GM12878 (cell line): Measurements from ENCODE around the gene CCDC9. TPM values are rescaled to one million over a fixed set of nuclear protein-coding genes. Genes with fewer than 3 reads are reported as not detected.
A peak's percentile ranks its signal among the peaks of the same experiment; 100 is the strongest.

ENCODE experiments used
- ATAC-seq: fragments of 200-7000 bp; cut with Tn5 transposase; 3 replicates; pipeline ENCODE4 v1.9.1; 2020; ENCODE audit warnings: mild to moderate bottlenecking, moderate library complexity
- BruUV-seq: library from RNA; stranded (reverse); fragments of 400-500 nt; replicated peaks from 2 replicates; lab custom pipeline; 2021; lab: Mats Ljungman, UMichigan
- CTCF ChIA-PET: fragments of 300-600 bp; sonication (Branson Sonifier 250); formaldehyde crosslinking; extraction: SDS; loops from one replicate; lab custom pipeline; 2021; ENCODE audit warnings: inconsistent platforms; lab: Yijun Ruan, JAX
- POLR2A ChIA-PET: fragments of 350-600 bp; formaldehyde crosslinking; extraction: SDS; loops from one replicate; lab custom pipeline; 2021; ENCODE audit warnings: inconsistent platforms; lab: Charles Lee
- RAD21 ChIA-PET: fragments of 300-600 bp; sonication (Branson Sonifier 250); formaldehyde crosslinking; loops from one replicate; lab custom pipeline; 2023; ENCODE audit warnings: antibody characterized with exemption; ENCODE audit not compliant: unreplicated experiment; lab: Charles Lee
- SMC1A ChIA-PET: fragments of 300-600 bp; sonication (Branson Sonifier 250); formaldehyde crosslinking; loops from one replicate; lab custom pipeline; 2023; ENCODE audit not compliant: unreplicated experiment, uncharacterized antibody; lab: Charles Lee
- DNase-seq: peaks from one replicate; pipeline ENCODE4 v3.0.0-alpha.2; 2011; ENCODE audit warnings: low read depth, low spot score
- FAIRE-seq: peaks from 3 replicates; lab custom pipeline; 2011; peaks lifted over from hg19 to GRCh38; lab: Jason Lieb, UNC
- H2AFZ ChIP-seq: 2 replicates; pipeline ENCODE4 v1.6.0; 2011; ENCODE audit warnings: low read depth, low read length, control low read depth; ENCODE audit not compliant: control insufficient read depth
- H3K27ac ChIP-seq: 2 replicates; pipeline ENCODE4 v1.5.1; 2011; ENCODE audit warnings: control low read depth; ENCODE audit not compliant: control insufficient read depth, insufficient read depth
- H3K27me3 ChIP-seq, 2 experiments: replicated peaks in 1 of 2; 2 replicates each; pipeline versions ENCODE4 v1.6.0 to v1.6.1; 2011; ENCODE audit warnings: low read length in 1 of 2; ENCODE audit not compliant: control insufficient read depth in 2 of 2, insufficient read depth in 2 of 2
- H3K36me3 ChIP-seq, 2 experiments: 2 replicates each; pipeline ENCODE4 v1.5.1; 2011; ENCODE audit warnings: low read length in 1 of 2; ENCODE audit not compliant: control insufficient read depth in 2 of 2, insufficient read depth in 2 of 2
- H3K4me1 ChIP-seq: 2 replicates; pipeline ENCODE4 v1.6.1; 2011; ENCODE audit warnings: mild to moderate bottlenecking, low read length, moderate library complexity, mixed read lengths; ENCODE audit not compliant: control insufficient read depth, insufficient read depth
- H3K4me2 ChIP-seq: 2 replicates; pipeline ENCODE4 v1.6.0; 2011; ENCODE audit warnings: control low read depth; ENCODE audit not compliant: control insufficient read depth, insufficient read depth
- H3K4me3 ChIP-seq: fragments of 200-600 bp; sonication (generic); 2 replicates; pipeline ENCODE4 v1.5.1; 2016
- H3K79me2 ChIP-seq: 2 replicates; pipeline ENCODE4 v1.6.0; 2011; ENCODE audit warnings: low read length; ENCODE audit not compliant: control insufficient read depth, insufficient read depth
- H3K9ac ChIP-seq: 2 replicates; pipeline ENCODE4 v1.8.0; 2011; ENCODE audit warnings: low read length, control low read depth, mixed read lengths; ENCODE audit not compliant: control insufficient read depth, insufficient read depth
- H3K9me3 ChIP-seq: replicated peaks from 3 replicates; pipeline ENCODE4 v1.5.1; 2011; ENCODE audit warnings: mild to moderate bottlenecking, low read length; ENCODE audit not compliant: control insufficient read depth, insufficient read depth
- H4K20me1 ChIP-seq: 2 replicates; pipeline ENCODE4 v1.6.0; 2011; ENCODE audit not compliant: control insufficient read depth, insufficient read depth
- BRCA1 ChIP-seq: IDR thresholded peaks from 2 replicates; pipeline ENCODE4 v1.6.1; 2011; ENCODE audit warnings: low read depth, low read length, improper control_type of control experiment
- DPF2 ChIP-seq: fragments of 450-650 bp; IDR thresholded peaks from 2 replicates; pipeline ENCODE4 v1.6.1; 2017; ENCODE audit warnings: mild to moderate bottlenecking
- EED ChIP-seq: sonication (generic); IDR thresholded peaks from 2 replicates; pipeline ENCODE4 v1.6.1; 2016; ENCODE audit warnings: antibody characterized with exemption, low read depth
- PML ChIP-seq: IDR thresholded peaks from 2 replicates; pipeline ENCODE4 v1.6.1; 2012; ENCODE audit warnings: low read length, inconsistent platforms
- POLR2A ChIP-seq: IDR thresholded peaks from 2 replicates; pipeline ENCODE4 v1.6.1; 2011; ENCODE audit warnings: low read depth, mild to moderate bottlenecking, low read length
- RAD51 ChIP-seq: fragments of 450-650 bp; IDR thresholded peaks from 2 replicates; pipeline ENCODE4 v1.6.1; 2016; ENCODE audit warnings: moderate library complexity, mild to moderate bottlenecking, inconsistent platforms
- RB1 ChIP-seq: fragments of 450-650 bp; formaldehyde crosslinking; IDR thresholded peaks from 2 replicates; pipeline ENCODE4 v1.6.1; 2017; ENCODE audit warnings: mild to moderate bottlenecking, borderline replicate concordance
- RELB ChIP-seq: fragments of 450-650 bp; IDR thresholded peaks from 2 replicates; pipeline ENCODE4 v1.6.1; 2017; ENCODE audit warnings: low read depth, mild to moderate bottlenecking, moderate library complexity
- SMARCA5 ChIP-seq: fragments of 450-650 bp; IDR thresholded peaks from 2 replicates; pipeline ENCODE4 v1.6.1; 2017; ENCODE audit warnings: mild to moderate bottlenecking
- SPI1 ChIP-seq: IDR thresholded peaks from 2 replicates; pipeline ENCODE4 v1.6.1; 2011; ENCODE audit warnings: low read depth, mild to moderate bottlenecking, low read length, moderate library complexity, borderline replicate concordance; ENCODE audit not compliant: insufficient read depth
- STAT1 ChIP-seq: fragments of 450-650 bp; conservative IDR thresholded peaks from 2 replicates; pipeline ENCODE4 v1.6.1; 2014; ENCODE audit warnings: antibody characterized with exemption, mild to moderate bottlenecking
- TAF1 ChIP-seq: IDR thresholded peaks from 2 replicates; pipeline ENCODE4 v1.6.1; 2011; ENCODE audit warnings: mild to moderate bottlenecking, low read depth, low read length, borderline replicate concordance
- ZNF384 ChIP-seq: IDR thresholded peaks from 2 replicates; pipeline ENCODE4 v1.6.1; 2012; ENCODE audit warnings: low read depth, mild to moderate bottlenecking, low read length, improper control_type of control experiment, borderline replicate concordance
- WGBS: methylation state at CpG from one replicate; pipeline ENCODE4 v1.1.6; 2016; ENCODE audit warnings: low lambda C conversion rate; ENCODE audit not compliant: insufficient replicate concordance, insufficient coverage; ENCODE audit errors: missing lambda C conversion rate; 5-methylcytosine and 5-hydroxymethylcytosine counted together
- in situ Hi-C: fragments of 300-500 bp; cut with MboI; formaldehyde crosslinking; loops from 9 replicates; pipeline ENCODE4 v1.14.3; 2018; ENCODE audit warnings: mixed read lengths
- intact Hi-C: fragments of 100-400 bp; cut with micrococcal nuclease; formaldehyde crosslinking; loops from one replicate; pipeline ENCODE4 v1.14.2; 2022; ENCODE audit not compliant: unreplicated experiment
- polyA plus RNA-seq, 11 experiments: library from polyadenylated mRNA; depleted of rRNA in 4 of 11; unstranded in 6 of 11; stranded (reverse) in 5 of 11; fragments of >200 nt; fragmentation: Nextera tagmentation in 4 of 11; fragmentation: Illumina TruSeq in 1 of 11; extraction: Ambion mirVana in 4 of 11; extraction: Trizol in 1 of 11; gene quantifications; 1 replicate in 1 of 11; 2 replicates in 10 of 11; pipeline versions ENCODE4 v1.2.1 to v1.2.3, GENCODE V29; 2011 to 2016; ENCODE audit warnings: inconsistent platforms in 2 of 11, missing spikeins in 2 of 11, low read depth in 1 of 11
- total RNA-seq, 4 experiments: library from RNA; depleted of rRNA in 3 of 4; stranded (reverse); fragments of >200 nt in 3 of 4; fragmentation: Illumina TruSeq in 1 of 4; extraction: Trizol in 1 of 4; gene quantifications; 2 replicates each; pipeline versions ENCODE4 v1.2.1 to v1.2.3, GENCODE V29; 2013 to 2021
- TF ChIP-seq, protein P1 (sequence below), 3 experiments: IDR thresholded peaks in 2 of 3; conservative IDR thresholded peaks in 1 of 3; 2 replicates each; pipeline ENCODE4 v1.5.1; 2011; ENCODE audit warnings: low read depth in 3 of 3, low read length in 3 of 3, mild to moderate bottlenecking in 3 of 3, control low read depth in 2 of 3, moderate library complexity in 2 of 3, inconsistent platforms in 1 of 3, mixed read lengths in 1 of 3; ENCODE audit not compliant: control insufficient read depth in 2 of 3, insufficient read depth in 1 of 3; ENCODE audit errors: extremely low read depth in 1 of 3
- TF ChIP-seq, protein P2 (sequence below): IDR thresholded peaks from 2 replicates; pipeline ENCODE4 v1.6.1; 2011; ENCODE audit warnings: borderline replicate concordance, low read depth, mild to moderate bottlenecking, moderate library complexity, mixed read lengths, low read length; ENCODE audit not compliant: insufficient read depth; ENCODE audit errors: extremely low read length
- TF ChIP-seq, protein P3 (sequence below): fragments of 150-350 bp; IDR thresholded peaks from 2 replicates; pipeline ENCODE4 v1.6.1; 2014; ENCODE audit warnings: mild to moderate bottlenecking, low read depth, low read length

The CCDC9 gene
- total and polyA plus RNA-seq, 10 of the 15 experiments (the other 5 are each of a cell fraction or from before 2014, with no cell fraction given): 0.18 to 17.5 (median 7.1) TPM; not detected in 1

- TF ChIP-seq RAD51 (peak; percentile 18; the same call in 1 of the 2 replicates), ZNF384 (0 out of 2 replicates have a peak, but pooled peaks have one; percentile 2), RB1 (peak; percentile 51; the same call in 1 of the 2 replicates)
- TF ChIP-seq, protein P1, sequence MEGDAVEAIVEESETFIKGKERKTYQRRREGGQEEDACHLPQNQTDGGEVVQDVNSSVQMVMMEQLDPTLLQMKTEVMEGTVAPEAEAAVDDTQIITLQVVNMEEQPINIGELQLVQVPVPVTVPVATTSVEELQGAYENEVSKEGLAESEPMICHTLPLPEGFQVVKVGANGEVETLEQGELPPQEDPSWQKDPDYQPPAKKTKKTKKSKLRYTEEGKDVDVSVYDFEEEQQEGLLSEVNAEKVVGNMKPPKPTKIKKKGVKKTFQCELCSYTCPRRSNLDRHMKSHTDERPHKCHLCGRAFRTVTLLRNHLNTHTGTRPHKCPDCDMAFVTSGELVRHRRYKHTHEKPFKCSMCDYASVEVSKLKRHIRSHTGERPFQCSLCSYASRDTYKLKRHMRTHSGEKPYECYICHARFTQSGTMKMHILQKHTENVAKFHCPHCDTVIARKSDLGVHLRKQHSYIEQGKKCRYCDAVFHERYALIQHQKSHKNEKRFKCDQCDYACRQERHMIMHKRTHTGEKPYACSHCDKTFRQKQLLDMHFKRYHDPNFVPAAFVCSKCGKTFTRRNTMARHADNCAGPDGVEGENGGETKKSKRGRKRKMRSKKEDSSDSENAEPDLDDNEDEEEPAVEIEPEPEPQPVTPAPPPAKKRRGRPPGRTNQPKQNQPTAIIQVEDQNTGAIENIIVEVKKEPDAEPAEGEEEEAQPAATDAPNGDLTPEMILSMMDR (IDR thresholded peaks at IDR 0.05 in 2 of 3, conservative IDR thresholded peaks at IDR 0.05 in 1 of 3; ENCODE audit: control insufficient read depth in 2 of 3, extremely low read depth in 1 of 3, insufficient read depth in 1 of 3, low read depth in 3 of 3, low read length in 3 of 3): peak; percentile 77 to 97 (median 97)
Observed at GRCh38 chr19:47305309-47305751, 49.0 kb downstream of the CCDC9 start (continued).

DNA sequence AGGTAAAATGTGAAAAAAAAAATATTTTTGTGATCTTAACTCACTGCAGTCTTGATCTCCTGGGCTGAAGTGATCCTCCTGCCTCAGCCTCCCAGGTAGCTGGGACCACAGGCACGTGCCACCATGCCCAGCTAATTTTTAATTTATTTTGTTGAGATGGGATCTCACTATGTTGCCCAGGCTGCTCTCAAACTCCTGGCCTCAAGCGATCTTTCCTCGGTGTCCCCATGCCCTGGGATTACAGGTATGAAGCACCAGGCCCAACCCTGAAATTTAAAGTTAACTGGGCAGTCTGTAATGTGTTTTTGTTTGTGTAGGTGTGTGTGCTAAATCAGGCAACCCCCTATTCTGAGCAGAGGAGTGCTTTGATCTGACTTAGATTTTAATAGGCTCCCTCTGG, 50.0 kb downstream of the CCDC9 start:
- no peaks in the 10 kb centered on the region for H3K79me2 ChIP-seq
- no peak overlapping the region for H3K4me3 ChIP-seq
- intact Hi-C loops: no loop called here
- H3K27me3 ChIP-seq: no peaks in the 10 kb centered on the region
- BruUV-seq: no TSS peak
- SMC1A ChIA-PET: interaction anchor here (0.6 to 1.4 kb wide), 3 partner anchors 28 to 68 kb away, joined by 3 to 4 read pairs (median 4); no protein-coding TSS in a partner anchor
- H3K9me3 ChIP-seq: no peaks in the 10 kb centered on the region; the same call in 2 of the 3 replicates
- no peak overlapping the region for H3K9ac ChIP-seq
- CTCF ChIA-PET: interaction anchor here (1.5 to 2.5 kb wide), 6 partner anchors 10 to 177 kb away, joined by 4 to 21 read pairs (median 7); no protein-coding TSS in a partner anchor
- no peak for TF ChIP-seq TAF1
- no peak for TF ChIP-seq BRCA1
- TF ChIP-seq DPF2: no peak
- no peak for TF ChIP-seq RELB
- TF ChIP-seq POLR2A: no peak
- TF ChIP-seq PML: no peak
- TF ChIP-seq, protein P2, sequence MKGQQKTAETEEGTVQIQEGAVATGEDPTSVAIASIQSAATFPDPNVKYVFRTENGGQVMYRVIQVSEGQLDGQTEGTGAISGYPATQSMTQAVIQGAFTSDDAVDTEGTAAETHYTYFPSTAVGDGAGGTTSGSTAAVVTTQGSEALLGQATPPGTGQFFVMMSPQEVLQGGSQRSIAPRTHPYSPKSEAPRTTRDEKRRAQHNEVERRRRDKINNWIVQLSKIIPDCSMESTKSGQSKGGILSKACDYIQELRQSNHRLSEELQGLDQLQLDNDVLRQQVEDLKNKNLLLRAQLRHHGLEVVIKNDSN: no peak
- no peak for TF ChIP-seq SMARCA5
- TF ChIP-seq SPI1: no peak
- TF ChIP-seq STAT1: no peak
- TF ChIP-seq EED: no peak
- TF ChIP-seq, protein P3, sequence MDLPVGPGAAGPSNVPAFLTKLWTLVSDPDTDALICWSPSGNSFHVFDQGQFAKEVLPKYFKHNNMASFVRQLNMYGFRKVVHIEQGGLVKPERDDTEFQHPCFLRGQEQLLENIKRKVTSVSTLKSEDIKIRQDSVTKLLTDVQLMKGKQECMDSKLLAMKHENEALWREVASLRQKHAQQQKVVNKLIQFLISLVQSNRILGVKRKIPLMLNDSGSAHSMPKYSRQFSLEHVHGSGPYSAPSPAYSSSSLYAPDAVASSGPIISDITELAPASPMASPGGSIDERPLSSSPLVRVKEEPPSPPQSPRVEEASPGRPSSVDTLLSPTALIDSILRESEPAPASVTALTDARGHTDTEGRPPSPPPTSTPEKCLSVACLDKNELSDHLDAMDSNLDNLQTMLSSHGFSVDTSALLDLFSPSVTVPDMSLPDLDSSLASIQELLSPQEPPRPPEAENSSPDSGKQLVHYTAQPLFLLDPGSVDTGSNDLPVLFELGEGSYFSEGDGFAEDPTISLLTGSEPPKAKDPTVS: no peak
- no peaks in the 10 kb centered on the region; a peak in 1 of 4 replicates for H3K36me3 ChIP-seq
- POLR2A ChIA-PET: no interaction called here
- in situ Hi-C loops: no loop called here
- no peak for DNase-seq
- no peak for FAIRE-seq
- no peak overlapping the region for H3K4me2 ChIP-seq
- no peak overlapping the region for H3K27ac ChIP-seq
- H4K20me1 ChIP-seq: no peaks in the 10 kb centered on the region
- RAD21 ChIA-PET: no interaction called here
- WGBS: 42% methylated on average over 3 of the region's 3 CpGs
- no peak overlapping the region for H2AFZ ChIP-seq
- H3K4me1 ChIP-seq: peaks cover 7% of the 10 kb centered on the region
- ATAC-seq: peak; percentile 10; the same call in 2 of the 3 replicates
